CD8-positive, alpha-beta memory T cell (primary cell): ENCODE results near the gene GCDH. TPM values are rescaled to one million over a fixed set of nuclear protein-coding genes. Genes with fewer than 3 reads are reported as not detected.
A peak's percentile ranks its signal among the peaks of the same experiment; 100 is the strongest.
"Not testable (repeated sequence)": the region's sequence is repeated elsewhere in the genome, so short reads cannot be mapped to it uniquely, and the experiment has no call there.

Experiments
- CTCF ChIA-PET: fragments of 350-600 bp; sonication (Branson Sonifier 250); formaldehyde crosslinking; loops from one replicate; lab custom pipeline; 2021; ENCODE audit warnings: antibody characterized with exemption; lab: Charles Lee
- POLR2A ChIA-PET: fragments of 350-600 bp; sonication (Branson Sonifier 250); formaldehyde crosslinking; loops from one replicate; lab custom pipeline; 2021; ENCODE audit warnings: antibody characterized with exemption; lab: Charles Lee
- DNase-seq, 5 donors: peaks; one replicate each; pipeline versions ENCODE4 v3.0.0 to v3.0.0-alpha.2; 2020 to 2022; ENCODE audit warnings: mixed read lengths in 1 of 5
- H3K27ac ChIP-seq: one replicate; pipeline ENCODE4 v1.7.0; 2013; ENCODE audit warnings: low read depth, mild to moderate bottlenecking, low read length, moderate library complexity
- H3K27me3 ChIP-seq: 2 replicates; pipeline ENCODE4 v1.7.0; 2013; ENCODE audit warnings: low read length, mild to moderate bottlenecking; ENCODE audit not compliant: insufficient read depth, poor library complexity, severe bottlenecking
- H3K36me3 ChIP-seq: 2 replicates; pipeline ENCODE4 v1.7.0; 2013; ENCODE audit warnings: mild to moderate bottlenecking, low read length, moderate library complexity; ENCODE audit not compliant: insufficient read depth
- H3K4me1 ChIP-seq: 2 replicates; pipeline ENCODE4 v1.7.0; 2013; ENCODE audit warnings: mild to moderate bottlenecking, low read length, moderate library complexity; ENCODE audit not compliant: insufficient read depth
- H3K4me3 ChIP-seq: 2 replicates; pipeline ENCODE4 v1.7.0; 2013; ENCODE audit warnings: mild to moderate bottlenecking, low read length
- H3K9me3 ChIP-seq: 2 replicates; pipeline ENCODE4 v1.7.0; 2013; ENCODE audit warnings: mild to moderate bottlenecking, low read length
- H3K27ac Mint-ChIP-seq, 8 donors: one replicate each; pipeline ENCODE4 v1.8.0; 2020 to 2021; ENCODE audit warnings: mixed read lengths in 8 of 8, mild to moderate bottlenecking in 6 of 8, inconsistent platforms in 3 of 8, moderate library complexity in 3 of 8
- H3K27me3 Mint-ChIP-seq, 2 donors: one replicate each; pipeline ENCODE4 v1.8.0; 2020 to 2021; ENCODE audit warnings: mixed read lengths in 2 of 2, mild to moderate bottlenecking in 1 of 2, moderate library complexity in 1 of 2
- H3K36me3 Mint-ChIP-seq, 3 donors: one replicate each; pipeline ENCODE4 v1.8.0; 2020 to 2021; ENCODE audit warnings: mixed read lengths in 3 of 3, inconsistent platforms in 1 of 3, mild to moderate bottlenecking in 1 of 3
- H3K4me1 Mint-ChIP-seq, 3 donors: one replicate each; pipeline ENCODE4 v1.8.0; 2020 to 2021; ENCODE audit warnings: mixed read lengths in 3 of 3, inconsistent platforms in 1 of 3, mild to moderate bottlenecking in 1 of 3
- H3K4me3 Mint-ChIP-seq, 7 donors: one replicate each; pipeline ENCODE4 v1.8.0; 2020 to 2021; ENCODE audit warnings: mixed read lengths in 7 of 7, mild to moderate bottlenecking in 6 of 7, moderate library complexity in 4 of 7, inconsistent platforms in 2 of 7
- H3K9me3 Mint-ChIP-seq, 5 donors: one replicate each; pipeline ENCODE4 v1.8.0; 2020 to 2022; ENCODE audit warnings: mixed read lengths in 5 of 5, mild to moderate bottlenecking in 3 of 5, moderate library complexity in 2 of 5, inconsistent platforms in 1 of 5
- polyA plus RNA-seq: library from polyadenylated mRNA; unstranded; fragments of 300-500 nt; fragmentation: Illumina TruSeq; gene quantifications from one replicate; pipeline ENCODE4 v1.2.3, GENCODE V29; 2021
- total RNA-seq, 2 experiments: library from RNA; stranded (reverse); gene quantifications; one replicate each; pipeline ENCODE4 v1.2.3, GENCODE V29; 2021

GCDH gene
- total and polyA plus RNA-seq, 3 experiments from 2014 or later, result 19.7 to 60.1 (median 59.4) TPM

GRCh38 chr19:12915860-12916259 is 24.9 kb downstream of the GCDH start:
- H3K4me1 ChIP-seq, result peaks cover 28% of the 10 kb centered on the region
- H3K4me3 ChIP-seq, H3K9me3 Mint-ChIP-seq, H3K27me3 Mint-ChIP-seq, DNase-seq, H3K36me3 Mint-ChIP-seq, H3K27me3 ChIP-seq, H3K36me3 ChIP-seq, H3K27ac ChIP-seq, H3K9me3 ChIP-seq, H3K4me3 Mint-ChIP-seq: not testable (repeated sequence)
- peak overlapping the region in 2 of 8 donors; percentile 50 to 58 for H3K27ac Mint-ChIP-seq
- H3K4me1 Mint-ChIP-seq, result peaks cover 28 to 45% (median 31%) of the 10 kb centered on the region in 3 donors
- CTCF ChIA-PET, result interaction anchor here (1.0 to 1.2 kb wide), 2 partner anchors 31 to 39 kb away, joined by 3 read pairs; no protein-coding TSS in a partner anchor
- POLR2A ChIA-PET, result interaction anchor here (0.6 kb wide), 3 partner anchors 18 to 965 kb away, joined by 3 read pairs; partner anchors contain the start of gene FARSA

GRCh38 chr19:12918253-12918652 is 27.3 kb downstream of the GCDH start:
- ChIA-PET CTCF (no interaction called here), POLR2A (interaction anchor here (1.4 kb wide), 1 partner anchor 15 kb away, joined by 12 read pairs; the partner anchor contains the start of gene FARSA)
- no peaks in the 10 kb centered on the region for H3K36me3 ChIP-seq
- Mint-ChIP-seq H3K36me3 (peaks cover 3 to 12% (median 5%) of the 10 kb centered on the region in 3 donors), H3K9me3 (no peaks in the 10 kb centered on the region), H3K27me3 (peaks cover 0 to 2% of the 10 kb centered on the region in 2 donors), H3K27ac (peak overlapping the region in 4 of 8 donors; percentile 17 to 86 (median 81)), H3K4me1 (peaks cover 28 to 43% (median 29%) of the 10 kb centered on the region in 3 donors), H3K4me3 (peak overlapping the region in 1 of 7 donors; percentile 23)
- no peak for DNase-seq
- H3K4me3 ChIP-seq, result no peak overlapping the region
- H3K9me3 ChIP-seq, result no peaks in the 10 kb centered on the region
- H3K4me1 ChIP-seq, result peaks cover 24% of the 10 kb centered on the region
- no peaks in the 10 kb centered on the region for H3K27me3 ChIP-seq
- no peak overlapping the region for H3K27ac ChIP-seq

DNA sequence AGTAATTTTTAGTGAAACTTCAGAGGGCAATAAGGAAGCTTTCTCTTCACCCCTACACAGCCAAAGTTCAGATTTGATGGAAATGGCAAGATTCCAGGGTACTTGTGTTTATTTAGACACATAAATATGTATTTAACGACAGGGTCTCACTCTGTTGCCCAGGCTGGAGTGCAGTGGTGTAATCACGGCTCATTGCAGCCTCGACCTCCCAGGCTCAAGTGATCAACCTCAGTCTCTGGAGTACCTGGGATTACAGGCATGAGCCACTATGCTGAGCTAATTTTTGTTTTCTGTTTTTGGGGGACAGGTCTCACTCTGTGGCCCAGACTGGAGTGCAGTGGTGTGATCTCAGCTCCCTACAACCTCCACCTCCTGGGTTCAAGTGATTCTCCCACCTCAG is 30.1 kb downstream of the GCDH start:
- DNase-seq, result no peak
- H3K4me1 Mint-ChIP-seq, result peaks cover 12 to 20% (median 14%) of the 10 kb centered on the region in 3 donors
- peaks cover 3 to 35% (median 5%) of the 10 kb centered on the region in 3 donors for H3K36me3 Mint-ChIP-seq
- H3K27ac Mint-ChIP-seq, result peak overlapping the region in 4 of 8 donors; percentile 9 to 80 (median 38)
- no peaks in the 10 kb centered on the region for H3K9me3 ChIP-seq
- H3K9me3 Mint-ChIP-seq, result no peaks in the 10 kb centered on the region
- peaks cover 12% of the 10 kb centered on the region for H3K36me3 ChIP-seq
- peaks cover 5% of the 10 kb centered on the region for H3K4me1 ChIP-seq
- no peak overlapping the region for H3K4me3 ChIP-seq
- no peak overlapping the region for H3K27ac ChIP-seq
- ChIA-PET POLR2A (no interaction called here), CTCF (interaction anchor here (2.4 kb wide), 1 partner anchor 44 kb away, joined by 8 read pairs; no protein-coding TSS in a partner anchor)
- peak overlapping the region in 1 of 7 donors; percentile 6 for H3K4me3 Mint-ChIP-seq
- no peaks in the 10 kb centered on the region for H3K27me3 ChIP-seq
- H3K27me3 Mint-ChIP-seq, result no peaks in the 10 kb centered on the region

DNA sequence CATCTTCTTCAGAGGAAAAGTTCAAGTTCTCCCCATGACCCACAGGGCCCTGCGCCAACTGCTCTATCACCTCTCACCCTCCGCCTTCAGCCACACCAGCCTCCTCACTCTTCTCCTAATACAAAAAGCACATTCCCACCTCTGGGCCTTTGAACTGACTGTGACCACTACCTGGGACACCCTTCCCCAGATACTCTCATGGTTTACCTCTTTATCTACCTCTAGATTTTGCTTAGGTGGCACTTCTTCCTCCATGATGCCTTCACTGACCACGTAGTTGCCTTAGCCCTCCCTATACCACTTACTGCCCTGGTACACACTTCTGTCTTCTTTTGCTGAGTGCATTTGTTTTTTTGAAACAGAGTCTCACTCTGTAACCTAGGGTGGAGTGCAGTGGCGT is 32.0 kb downstream of the GCDH start:
- ChIA-PET CTCF (interaction anchor here (1.3 kb wide), 1 partner anchor 38 kb away, joined by 3 read pairs; no protein-coding TSS in a partner anchor), POLR2A (no interaction called here)
- H3K4me1 Mint-ChIP-seq, result peaks cover 8 to 16% (median 12%) of the 10 kb centered on the region in 3 donors
- no peak overlapping the region for H3K4me3 Mint-ChIP-seq
- H3K27me3 ChIP-seq, result no peaks in the 10 kb centered on the region
- H3K36me3 Mint-ChIP-seq, result peaks cover 5 to 48% (median 8%) of the 10 kb centered on the region in 3 donors
- H3K27ac Mint-ChIP-seq, result peak overlapping the region in 3 of 8 donors; percentile 17 to 63 (median 54)
- no peak overlapping the region for H3K4me3 ChIP-seq
- peaks cover 23% of the 10 kb centered on the region for H3K36me3 ChIP-seq
- H3K9me3 Mint-ChIP-seq, result no peaks in the 10 kb centered on the region
- H3K27me3 Mint-ChIP-seq, result no peaks in the 10 kb centered on the region
- DNase-seq, result no peak
- no peak overlapping the region for H3K27ac ChIP-seq
- no peaks in the 10 kb centered on the region for H3K9me3 ChIP-seq
- H3K4me1 ChIP-seq, result peaks cover 5% of the 10 kb centered on the region

DNA sequence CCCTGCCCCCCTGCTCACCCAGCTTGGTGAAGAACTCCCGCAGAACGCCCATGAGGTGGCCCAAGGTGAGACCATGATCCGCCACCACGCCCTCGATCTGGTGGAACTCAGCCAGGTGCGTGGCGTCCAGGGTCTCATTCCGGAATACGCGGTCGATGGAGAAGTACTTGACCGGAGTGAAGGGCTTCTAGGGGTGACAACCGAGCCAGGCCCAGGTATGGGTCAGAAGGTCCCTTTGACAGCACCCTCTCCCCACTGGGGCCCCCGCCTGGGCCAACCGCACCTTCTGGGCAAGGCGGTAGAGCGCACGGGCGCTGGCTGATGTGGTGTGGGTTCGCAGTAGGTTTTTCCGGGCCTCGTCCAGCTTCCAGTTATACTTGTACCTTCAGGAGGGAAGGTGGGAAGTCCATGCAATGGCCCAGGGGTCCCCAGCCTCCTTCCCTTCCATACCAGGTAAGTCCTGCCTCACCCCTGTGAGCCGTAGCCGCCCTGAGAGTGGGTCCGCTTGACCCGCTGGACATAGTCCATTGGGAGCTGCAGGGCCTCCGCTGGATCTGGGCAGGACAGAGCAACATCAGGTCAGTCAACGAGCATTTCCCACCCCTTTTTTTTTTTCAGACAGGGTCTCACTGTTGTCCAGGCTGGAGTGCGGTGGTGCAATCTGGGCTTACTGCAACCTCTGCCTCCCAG is 33.8 kb downstream of the GCDH start:
- Mint-ChIP-seq H3K4me3 (no peak overlapping the region), H3K4me1 (peaks cover 3 to 10% (median 4%) of the 10 kb centered on the region in 3 donors), H3K27ac (peak overlapping the region in 1 of 8 donors; percentile 41), H3K9me3 (no peaks in the 10 kb centered on the region), H3K36me3 (peaks cover 8 to 63% (median 11%) of the 10 kb centered on the region in 3 donors), H3K27me3 (no peaks in the 10 kb centered on the region)
- H3K36me3 ChIP-seq, result peaks cover 37% of the 10 kb centered on the region
- ChIA-PET POLR2A (no interaction called here), CTCF (interaction anchor here (1.0 kb wide), 1 partner anchor 40 kb away, joined by 3 read pairs; no protein-coding TSS in a partner anchor)
- no peak overlapping the region for H3K4me3 ChIP-seq
- H3K9me3 ChIP-seq, result no peaks in the 10 kb centered on the region
- DNase-seq, result no peak
- no peaks in the 10 kb centered on the region for H3K27me3 ChIP-seq
- no peaks in the 10 kb centered on the region for H3K4me1 ChIP-seq
- H3K27ac ChIP-seq, result no peak overlapping the region

DNA sequence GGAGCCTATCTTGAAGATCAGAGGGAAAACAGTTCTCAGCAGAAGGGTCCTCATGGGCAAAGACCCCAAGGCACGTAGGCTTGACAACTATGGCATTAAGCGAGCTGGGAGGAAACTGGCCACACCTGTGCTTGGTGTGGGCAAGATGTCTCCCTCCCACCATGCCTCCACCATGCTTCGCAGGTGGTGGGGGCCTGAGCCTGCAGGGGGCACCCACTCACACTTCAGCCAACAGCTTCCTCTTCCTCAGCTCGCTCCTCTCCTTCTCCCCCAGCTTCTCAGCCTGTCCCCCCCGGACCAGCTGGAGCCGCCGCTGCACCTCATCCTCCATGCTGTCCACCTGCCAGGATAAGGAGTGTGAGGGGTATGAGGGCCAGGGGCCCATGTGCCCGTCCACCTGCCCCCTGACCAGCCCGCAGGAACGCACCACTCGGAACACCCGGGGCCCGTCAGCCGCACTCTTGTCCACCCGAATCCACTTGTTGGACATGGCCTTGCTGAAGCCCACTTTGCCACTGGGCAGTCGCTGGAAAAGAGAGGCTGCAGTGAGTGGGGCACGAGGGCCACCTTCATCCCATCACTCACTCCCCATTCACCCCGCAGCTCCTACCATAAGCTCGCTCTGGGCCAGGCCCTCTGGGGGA is 39.2 kb downstream of the GCDH start:
- H3K36me3 Mint-ChIP-seq, result peaks cover 3 to 59% (median 10%) of the 10 kb centered on the region in 3 donors
- H3K9me3 Mint-ChIP-seq, result no peaks in the 10 kb centered on the region
- H3K4me1 Mint-ChIP-seq, result peaks cover 24 to 31% (median 27%) of the 10 kb centered on the region in 3 donors
- H3K4me3 ChIP-seq, result no peak overlapping the region
- no peak overlapping the region for H3K27ac Mint-ChIP-seq
- no peak overlapping the region for H3K27ac ChIP-seq
- H3K9me3 ChIP-seq, result no peaks in the 10 kb centered on the region
- no peak for DNase-seq
- peaks cover 23% of the 10 kb centered on the region for H3K4me1 ChIP-seq
- no peaks in the 10 kb centered on the region for H3K27me3 ChIP-seq
- CTCF ChIA-PET, result interaction anchor here (1.2 to 1.5 kb wide), 2 partner anchors 35 to 170 kb away, joined by 4 read pairs; no protein-coding TSS in a partner anchor
- H3K27me3 Mint-ChIP-seq, result no peaks in the 10 kb centered on the region
- no peak overlapping the region for H3K4me3 Mint-ChIP-seq
- POLR2A ChIA-PET, result no interaction called here
- peaks cover 25% of the 10 kb centered on the region for H3K36me3 ChIP-seq

GRCh38 chr19:12932392-12933286 is 41.7 kb downstream of the GCDH start:
- H3K36me3 ChIP-seq, result peaks cover 15% of the 10 kb centered on the region
- Mint-ChIP-seq H3K36me3 (peaks cover 3 to 43% (median 5%) of the 10 kb centered on the region in 3 donors), H3K4me1 (peaks cover 25 to 34% (median 31%) of the 10 kb centered on the region in 3 donors), H3K9me3 (no peaks in the 10 kb centered on the region), H3K27me3 (peaks cover 0 to 1% of the 10 kb centered on the region in 2 donors), H3K4me3 (peak overlapping the region; percentile 92 to 99 (median 98)), H3K27ac (peak overlapping the region in 7 of 8 donors; percentile 71 to 97 (median 94))
- H3K4me3 ChIP-seq, result peak overlapping the region; percentile 89
- H3K4me1 ChIP-seq, result peaks cover 34% of the 10 kb centered on the region
- ChIA-PET CTCF (interaction anchor here (0.8 to 3.7 kb wide), 5 partner anchors 13 to 129 kb away, joined by 3 to 15 read pairs (median 4); partner anchors contain the start of gene SYCE2), POLR2A (interaction anchor here (0.5 to 2.9 kb wide), 3 partner anchors 14 to 892 kb away, joined by 5 to 12 read pairs (median 9); partner anchors contain the start of genes GCDH and SYCE2)
- no peak for DNase-seq
- no peaks in the 10 kb centered on the region for H3K27me3 ChIP-seq
- H3K27ac ChIP-seq, result peak overlapping the region; percentile 80
- H3K9me3 ChIP-seq, result no peaks in the 10 kb centered on the region
